ENCODE results near the gene RPL10. TPM values are rescaled to one million over a fixed set of nuclear protein-coding genes. Genes with fewer than 3 reads are reported as not detected.

Gene RPL10
- total and polyA plus RNA-seq, 9 of the 15 experiments (the other 6 are each of a cell fraction or from before 2014, with no cell fraction given) = 3,774 to 7,600 (median 5,014) TPM

GRCh38 chrX:154441984-154442707 is 44.0 kb downstream of the RPL10 start (continued):
- no peak for TF ChIP-seq HDAC8 (tag; IDR thresholded peaks at IDR 0.05)

DNA sequence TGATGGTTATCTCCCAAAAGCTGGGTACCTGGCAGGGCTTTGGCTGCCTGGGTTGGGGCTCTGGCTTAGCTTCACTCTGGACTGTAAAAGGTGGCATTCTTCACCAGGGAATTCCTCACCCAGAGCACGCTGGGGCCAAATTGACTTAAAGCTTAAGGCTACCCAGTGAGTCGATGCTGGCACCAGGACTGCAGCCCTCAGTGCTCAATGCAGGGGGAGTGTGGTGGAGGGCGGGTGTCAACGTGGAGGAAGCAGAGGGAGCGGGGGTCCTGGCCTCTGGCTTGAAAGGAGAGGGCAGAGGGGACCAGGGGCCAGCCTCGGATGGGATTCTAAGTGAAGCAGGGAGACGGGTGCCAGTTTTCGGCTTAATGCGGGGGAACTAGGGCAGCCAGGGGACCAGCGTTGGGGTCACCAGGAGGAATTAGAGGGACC is 45.3 kb downstream of the RPL10 start:
- no peak for DNase-seq (ENCODE audit: extremely low read depth in 1 of 4, low spot score in 3 of 4)
- H3K9me3 ChIP-seq (replicated peaks; ENCODE audit: control insufficient read depth, insufficient read depth, low read depth, low read length) = no peaks in the 10 kb centered on the region
- peak overlapping the region; percentile 76 for H3K4me3 ChIP-seq
- 33% methylated on average over 10 of the region's 10 CpGs for WGBS (ENCODE audit: insufficient coverage, low coverage, missing lambda C conversion rate)
- intact Hi-C loops (cut with micrococcal nuclease) (no loop called here), in situ Hi-C loops (cut with MboI) (no loop called here)
- H3K4me1 ChIP-seq (replicated peaks in 1 of 2; ENCODE audit: control insufficient read depth in 2 of 2, insufficient read depth in 2 of 2, low read length in 2 of 2) = peaks cover 9 to 40% of the 10 kb centered on the region in 2 experiments; a peak in 4 of 5 replicates
- peak; percentile 11 for ATAC-seq
- TF ChIP-seq SUPT5H (IDR thresholded peaks at IDR 0.05) (peak; percentile 44; the same call in 1 of the 2 replicates), HSF4 (CRISPR knock-in tag; IDR thresholded peaks at IDR 0.05; ENCODE audit: borderline replicate concordance) (no peak)
- TF ChIP-seq, protein P1, sequence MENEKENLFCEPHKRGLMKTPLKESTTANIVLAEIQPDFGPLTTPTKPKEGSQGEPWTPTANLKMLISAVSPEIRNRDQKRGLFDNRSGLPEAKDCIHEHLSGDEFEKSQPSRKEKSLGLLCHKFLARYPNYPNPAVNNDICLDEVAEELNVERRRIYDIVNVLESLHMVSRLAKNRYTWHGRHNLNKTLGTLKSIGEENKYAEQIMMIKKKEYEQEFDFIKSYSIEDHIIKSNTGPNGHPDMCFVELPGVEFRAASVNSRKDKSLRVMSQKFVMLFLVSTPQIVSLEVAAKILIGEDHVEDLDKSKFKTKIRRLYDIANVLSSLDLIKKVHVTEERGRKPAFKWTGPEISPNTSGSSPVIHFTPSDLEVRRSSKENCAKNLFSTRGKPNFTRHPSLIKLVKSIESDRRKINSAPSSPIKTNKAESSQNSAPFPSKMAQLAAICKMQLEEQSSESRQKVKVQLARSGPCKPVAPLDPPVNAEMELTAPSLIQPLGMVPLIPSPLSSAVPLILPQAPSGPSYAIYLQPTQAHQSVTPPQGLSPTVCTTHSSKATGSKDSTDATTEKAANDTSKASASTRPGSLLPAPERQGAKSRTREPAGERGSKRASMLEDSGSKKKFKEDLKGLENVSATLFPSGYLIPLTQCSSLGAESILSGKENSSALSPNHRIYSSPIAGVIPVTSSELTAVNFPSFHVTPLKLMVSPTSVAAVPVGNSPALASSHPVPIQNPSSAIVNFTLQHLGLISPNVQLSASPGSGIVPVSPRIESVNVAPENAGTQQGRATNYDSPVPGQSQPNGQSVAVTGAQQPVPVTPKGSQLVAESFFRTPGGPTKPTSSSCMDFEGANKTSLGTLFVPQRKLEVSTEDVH (IDR thresholded peaks at IDR 0.05; ENCODE audit: low read depth, partially characterized antibody) = peak; percentile 36
- H3K27me3 ChIP-seq (ENCODE audit: control insufficient read depth in 2 of 2, insufficient read depth in 2 of 2, low read length in 2 of 2) = no peaks in the 10 kb centered on the region
- peak overlapping the region; percentile 50 to 81; a peak in 3 of 4 replicates for H3K9ac ChIP-seq (ENCODE audit: insufficient read depth in 1 of 2, low read depth in 2 of 2, low read length in 2 of 2)
- ChIA-PET POLR2A (interaction anchor here (0.7 to 1.1 kb wide), 2 partner anchors 82 to 84 kb away, joined by 3 read pairs; no protein-coding TSS in a partner anchor), CTCF (ENCODE audit: low intra/inter-chr PET ratio) (no interaction called here)
- no peak overlapping the region for H2AFZ ChIP-seq (ENCODE audit: low read depth, low read length)
- peak overlapping the region; percentile 56; the same call in 2 of the 3 replicates for H3K27ac ChIP-seq (ENCODE audit: extremely low read depth, low read depth, low read length)
- peaks cover 3% of the 10 kb centered on the region for H3K9me1 ChIP-seq (ENCODE audit: control insufficient read depth, insufficient read depth, low read length)
- H3K79me2 ChIP-seq (ENCODE audit: control insufficient read depth, insufficient read depth, low read length) = peaks cover 25% of the 10 kb centered on the region
- FAIRE-seq = no peak
- H3K4me2 ChIP-seq (ENCODE audit: insufficient read depth, low read length) = peak overlapping the region; percentile 68
- no TSS peak for BruUV-seq (replicated peaks)
- 0 out of 2 replicates have a peak, but pooled peaks cover 4% of the 10 kb centered on the region for H4K20me1 ChIP-seq (replicated peaks; ENCODE audit: control insufficient read depth, insufficient read depth, low read length)
- H3K36me3 ChIP-seq (ENCODE audit: control insufficient read depth, insufficient read depth, low read length) = peaks cover 66% of the 10 kb centered on the region; the same call in 2 of the 3 replicates

Data from K562 (cell line).